Mesenchymal stem cell (in vitro differentiated cells and primary cell): Measurements from ENCODE around the gene MTMR12.

Experiments
- DNase-seq: peaks from one replicate; pipeline ENCODE4 v3.0.0-alpha.2; 2013
- H2AFZ ChIP-seq: one replicate; pipeline ENCODE4 v1.6.1; 2013; ENCODE audit warnings: low read depth, mild to moderate bottlenecking, control low read depth, inconsistent platforms, low read length, moderate library complexity
- H2AK5ac ChIP-seq: 2 replicates; pipeline ENCODE4 v1.6.1; 2013; ENCODE audit warnings: low read length, moderate library complexity, mild to moderate bottlenecking, inconsistent platforms; ENCODE audit not compliant: severe bottlenecking
- H2BK120ac ChIP-seq: one replicate; pipeline ENCODE4 v1.6.1; 2013; ENCODE audit warnings: low read depth, mild to moderate bottlenecking, inconsistent platforms, low read length, moderate library complexity
- H2BK12ac ChIP-seq, 2 experiments: one replicate each; pipeline ENCODE4 v1.6.1; 2013; ENCODE audit warnings: inconsistent platforms in 2 of 2, low read length in 2 of 2, mild to moderate bottlenecking in 2 of 2, moderate library complexity in 2 of 2, control low read depth in 1 of 2
- H2BK15ac ChIP-seq: one replicate; pipeline ENCODE4 v1.6.1; 2013; ENCODE audit warnings: mild to moderate bottlenecking, low read depth, inconsistent platforms; ENCODE audit not compliant: poor library complexity, severe bottlenecking
- H2BK5ac ChIP-seq: 2 replicates; pipeline ENCODE4 v1.6.1; 2013; ENCODE audit warnings: low read depth, mild to moderate bottlenecking, low read length, control low read depth, inconsistent platforms; ENCODE audit not compliant: poor library complexity, severe bottlenecking
- H3K14ac ChIP-seq, 2 experiments: one replicate each; pipeline ENCODE4 v1.6.1; 2013; ENCODE audit warnings: inconsistent platforms in 2 of 2, low read length in 2 of 2, control low read depth in 1 of 2, mild to moderate bottlenecking in 1 of 2, moderate library complexity in 1 of 2
- H3K18ac ChIP-seq, 2 experiments: one replicate each; pipeline ENCODE4 v1.6.1; 2013; ENCODE audit warnings: inconsistent platforms in 2 of 2, low read length in 2 of 2, control low read depth in 1 of 2, low read depth in 1 of 2, mild to moderate bottlenecking in 1 of 2
- H3K23ac ChIP-seq, 2 experiments: one replicate each; pipeline ENCODE4 v1.6.1; 2013; ENCODE audit warnings: inconsistent platforms in 2 of 2, low read length in 2 of 2, mild to moderate bottlenecking in 2 of 2, moderate library complexity in 2 of 2, control low read depth in 1 of 2
- H3K27ac ChIP-seq: 2 replicates; pipeline ENCODE4 v1.5.1; 2013; ENCODE audit warnings: mild to moderate bottlenecking, moderate library complexity, low read length, control low read depth, inconsistent platforms; ENCODE audit not compliant: poor library complexity, severe bottlenecking
- H3K27me3 ChIP-seq, 2 experiments: 2 replicates each; pipeline versions ENCODE4 v1.6.1 to v1.7.0; 2013; ENCODE audit warnings: low read length in 2 of 2, mild to moderate bottlenecking in 2 of 2, moderate library complexity in 2 of 2, control low read depth in 1 of 2, inconsistent platforms in 1 of 2; ENCODE audit not compliant: control insufficient read depth in 1 of 2, insufficient read depth in 1 of 2
- H3K36me3 ChIP-seq, 2 experiments: 2 replicates each; pipeline versions ENCODE4 v1.6.1 to v1.7.0; 2013; ENCODE audit warnings: low read length in 2 of 2, control low read depth in 1 of 2, inconsistent platforms in 1 of 2, low read depth in 1 of 2, mild to moderate bottlenecking in 1 of 2; ENCODE audit not compliant: insufficient read depth in 2 of 2, control insufficient read depth in 1 of 2
- H3K4ac ChIP-seq, 2 experiments: one replicate each; pipeline ENCODE4 v1.6.1; 2013; ENCODE audit warnings: inconsistent platforms in 2 of 2, low read length in 2 of 2, mild to moderate bottlenecking in 2 of 2, moderate library complexity in 2 of 2, control low read depth in 1 of 2, low read depth in 1 of 2
- H3K4me1 ChIP-seq: 2 replicates; pipeline ENCODE4 v1.6.1; 2013; ENCODE audit warnings: low read depth, low read length, control low read depth; ENCODE audit not compliant: control insufficient read depth, insufficient read depth
- H3K4me2 ChIP-seq: 2 replicates; pipeline ENCODE4 v1.6.1; 2013; ENCODE audit warnings: low read length, mild to moderate bottlenecking, inconsistent platforms; ENCODE audit not compliant: poor library complexity, severe bottlenecking
- H3K4me3 ChIP-seq, 2 experiments: 2 replicates each; pipeline versions ENCODE4 v1.5.1 to v1.7.0; 2013; ENCODE audit warnings: low read length in 2 of 2, mild to moderate bottlenecking in 2 of 2, control low read depth in 1 of 2, low read depth in 1 of 2; ENCODE audit not compliant: insufficient read depth in 1 of 2
- H3K79me1 ChIP-seq: replicated peaks from 2 replicates; pipeline ENCODE4 v1.6.1; 2013; ENCODE audit warnings: mild to moderate bottlenecking, control low read depth, low read length, inconsistent platforms; ENCODE audit not compliant: poor library complexity, severe bottlenecking
- H3K9ac ChIP-seq: 2 replicates; pipeline ENCODE4 v1.7.0; 2013; ENCODE audit warnings: mild to moderate bottlenecking, low read length, moderate library complexity
- H3K9me3 ChIP-seq: 2 replicates; pipeline ENCODE4 v1.7.0; 2013; ENCODE audit warnings: mild to moderate bottlenecking, low read length; ENCODE audit not compliant: control insufficient read depth
- H4K8ac ChIP-seq: one replicate; pipeline ENCODE4 v1.6.1; 2013; ENCODE audit warnings: inconsistent platforms, mild to moderate bottlenecking, low read length, moderate library complexity
- H4K91ac ChIP-seq: one replicate; pipeline ENCODE4 v1.6.1; 2013; ENCODE audit warnings: mild to moderate bottlenecking, low read length, inconsistent platforms
- WGBS: methylation state at CpG from one replicate; pipeline ENCODE4 v1.1.7; 2013; ENCODE audit warnings: mixed read lengths; 5-methylcytosine and 5-hydroxymethylcytosine counted together

MTMR12 gene

GRCh38 chr5:32325616-32326015, 12.9 kb upstream of the MTMR12 start:
- no peak overlapping the region for H2AFZ ChIP-seq
- H2BK15ac ChIP-seq: no peak overlapping the region
- no peak overlapping the region for H3K23ac ChIP-seq
- H4K91ac ChIP-seq: no peak overlapping the region
- H3K36me3 ChIP-seq: no peaks in the 10 kb centered on the region
- WGBS: no CpG with 5 or more reads among the region's 4 CpGs
- H3K4me2 ChIP-seq: no peak overlapping the region
- no peak overlapping the region for H3K4me3 ChIP-seq
- DNase-seq: no peak
- H3K4ac ChIP-seq: no peak overlapping the region
- H4K8ac ChIP-seq: no peak overlapping the region
- no peak overlapping the region for H3K9ac ChIP-seq
- no peak overlapping the region for H3K27ac ChIP-seq
- H3K18ac ChIP-seq: no peak overlapping the region
- no peak overlapping the region for H3K14ac ChIP-seq
- H2BK5ac ChIP-seq: no peak overlapping the region
- H2BK120ac ChIP-seq: no peak overlapping the region
- no peak overlapping the region for H2AK5ac ChIP-seq
- no peaks in the 10 kb centered on the region for H3K79me1 ChIP-seq
- H2BK12ac ChIP-seq: no peak overlapping the region
- H3K9me3 ChIP-seq: peaks cover 9% of the 10 kb centered on the region
- no peaks in the 10 kb centered on the region for H3K27me3 ChIP-seq
- no peaks in the 10 kb centered on the region for H3K4me1 ChIP-seq

GRCh38 chr5:32325062-32325461, 12.3 kb upstream of the MTMR12 start:
- no peaks in the 10 kb centered on the region for H3K79me1 ChIP-seq
- no peak for DNase-seq
- no peak overlapping the region for H3K4me3 ChIP-seq
- no peak overlapping the region for H3K14ac ChIP-seq
- H3K9ac ChIP-seq: no peak overlapping the region
- no peak overlapping the region for H2BK12ac ChIP-seq
- H3K36me3 ChIP-seq: no peaks in the 10 kb centered on the region
- 88% methylated on average over 2 of the region's 3 CpGs for WGBS
- H2BK5ac ChIP-seq: no peak overlapping the region
- H3K4ac ChIP-seq: no peak overlapping the region
- H2BK120ac ChIP-seq: no peak overlapping the region
- H4K8ac ChIP-seq: no peak overlapping the region
- no peak overlapping the region for H3K18ac ChIP-seq
- H2BK15ac ChIP-seq: no peak overlapping the region
- no peak overlapping the region for H4K91ac ChIP-seq
- H3K27ac ChIP-seq: no peak overlapping the region
- no peak overlapping the region for H3K23ac ChIP-seq
- no peaks in the 10 kb centered on the region for H3K27me3 ChIP-seq
- H3K9me3 ChIP-seq: peaks cover 9% of the 10 kb centered on the region
- no peak overlapping the region for H2AFZ ChIP-seq
- H3K4me1 ChIP-seq: no peaks in the 10 kb centered on the region
- no peak overlapping the region for H3K4me2 ChIP-seq
- H2AK5ac ChIP-seq: no peak overlapping the region

GRCh38 chr5:32323741-32324140, 11.0 kb upstream of the MTMR12 start:
- H3K36me3 ChIP-seq: no peaks in the 10 kb centered on the region
- WGBS: 74% methylated on average over 7 of the region's 8 CpGs
- no peak overlapping the region for H2BK15ac ChIP-seq
- H4K91ac ChIP-seq: no peak overlapping the region
- no peak overlapping the region for H3K4me3 ChIP-seq
- H2AFZ ChIP-seq: no peak overlapping the region
- H2BK12ac ChIP-seq: no peak overlapping the region
- H3K4ac ChIP-seq: no peak overlapping the region
- H3K79me1 ChIP-seq: no peaks in the 10 kb centered on the region
- no peak overlapping the region for H3K23ac ChIP-seq
- H3K9ac ChIP-seq: no peak overlapping the region
- no peak overlapping the region for H2AK5ac ChIP-seq
- no peaks in the 10 kb centered on the region for H3K4me1 ChIP-seq
- DNase-seq: no peak
- H4K8ac ChIP-seq: no peak overlapping the region
- no peak overlapping the region for H3K4me2 ChIP-seq
- H3K27me3 ChIP-seq: peaks cover 0 to 2% of the 10 kb centered on the region in 2 experiments
- no peak overlapping the region for H3K14ac ChIP-seq
- peaks cover 9% of the 10 kb centered on the region for H3K9me3 ChIP-seq
- H3K27ac ChIP-seq: no peak overlapping the region
- H2BK120ac ChIP-seq: no peak overlapping the region
- no peak overlapping the region for H3K18ac ChIP-seq
- H2BK5ac ChIP-seq: no peak overlapping the region

DNA sequence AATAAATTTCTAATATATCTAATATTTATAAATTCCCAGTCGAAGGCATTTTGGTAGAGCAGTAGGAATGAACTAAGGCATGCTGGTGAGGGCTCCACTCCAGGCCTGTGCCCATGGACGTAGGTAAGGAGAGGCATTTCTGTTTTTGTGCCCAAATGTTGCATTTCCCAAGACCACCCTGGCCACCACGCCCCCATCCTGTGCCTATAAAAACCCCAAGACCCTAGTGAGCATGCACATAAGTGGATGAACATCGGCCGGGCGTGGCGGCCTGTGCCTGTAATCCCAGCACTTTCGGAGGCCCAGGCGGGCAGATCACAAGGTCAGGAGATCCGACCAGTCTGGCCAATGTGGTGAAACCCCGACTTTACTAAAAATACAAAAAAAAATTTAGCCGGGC, 10.1 kb upstream of the MTMR12 start:
- H3K9ac ChIP-seq: no peak overlapping the region
- no peak overlapping the region for H2AFZ ChIP-seq
- no peak overlapping the region for H4K91ac ChIP-seq
- no peaks in the 10 kb centered on the region for H3K79me1 ChIP-seq
- no peak overlapping the region for H3K23ac ChIP-seq
- no peak overlapping the region for H2BK15ac ChIP-seq
- no peak overlapping the region for H3K4me2 ChIP-seq
- no peak overlapping the region for H2BK120ac ChIP-seq
- no peak for DNase-seq
- H3K27me3 ChIP-seq: peaks cover 0 to 2% of the 10 kb centered on the region in 2 experiments
- 91% methylated on average over 12 of the region's 12 CpGs for WGBS
- H2BK5ac ChIP-seq: no peak overlapping the region
- no peak overlapping the region for H3K14ac ChIP-seq
- H2AK5ac ChIP-seq: no peak overlapping the region
- peaks cover 9% of the 10 kb centered on the region for H3K9me3 ChIP-seq
- no peaks in the 10 kb centered on the region for H3K36me3 ChIP-seq
- no peaks in the 10 kb centered on the region for H3K4me1 ChIP-seq
- no peak overlapping the region for H4K8ac ChIP-seq
- H3K27ac ChIP-seq: no peak overlapping the region
- H2BK12ac ChIP-seq: no peak overlapping the region
- no peak overlapping the region for H3K4me3 ChIP-seq
- no peak overlapping the region for H3K18ac ChIP-seq
- H3K4ac ChIP-seq: no peak overlapping the region
